Colonic mucosa (tissue), 4 donors: ENCODE measurements around the gene UBAP1. TPM values are rescaled to one million over a fixed set of nuclear protein-coding genes. Genes with fewer than 3 reads are reported as not detected.

Experiments used
- DNase-seq: peaks from one replicate; pipeline ENCODE4 v3.0.0-alpha.2; 2020
- H3K27ac ChIP-seq: fragments of 200-600 bp; one replicate; pipeline ENCODE4 v1.8.0; 2021
- H3K27me3 ChIP-seq: fragments of 200-600 bp; one replicate; pipeline ENCODE4 v1.8.0; 2021
- H3K36me3 ChIP-seq: fragments of 200-600 bp; one replicate; pipeline ENCODE4 v1.8.0; 2021
- H3K4me1 ChIP-seq: fragments of 200-600 bp; one replicate; pipeline ENCODE4 v1.8.0; 2021; ENCODE audit warnings: mild to moderate bottlenecking
- H3K4me3 ChIP-seq: fragments of 200-600 bp; one replicate; pipeline ENCODE4 v1.8.0; 2021
- H3K9ac ChIP-seq, 2 donors: one replicate each; pipeline ENCODE4 v1.7.0; 2013; ENCODE audit warnings: control low read depth in 2 of 2, low read depth in 2 of 2, low read length in 2 of 2
- H3K9me3 ChIP-seq: fragments of 200-600 bp; one replicate; pipeline ENCODE4 v1.8.0; 2021
- CTCF ChIP-seq: fragments of 200-600 bp; IDR thresholded peaks from one replicate; pipeline ENCODE4 v1.8.0; 2022; ENCODE audit warnings: antibody characterized with exemption, mild to moderate bottlenecking
- intact Hi-C: fragments of 100-400 bp; cut with DNase I; formaldehyde crosslinking; loops from one replicate; pipeline ENCODE4 v1.14.1; 2022
- total RNA-seq, 2 donors: library from RNA; stranded (reverse); fragmentation: NEBNext Ultra II Directional in 1 of 2; extraction: Animal tissue kit (Norgen Biotek cat#: 25700) in 1 of 2; gene quantifications; one replicate each; pipeline ENCODE4 v1.2.1, GENCODE V29; 2021
- donor health status: healthy.
- donor health status: DM: no; HTN: no; CAD: no.
- donor health status: DM: no; HTN: no; CAD: no.

The UBAP1 gene
- total RNA-seq, 2 donors from 2014 or later: 32.9 to 45.4 TPM

- H3K27ac ChIP-seq: no peak overlapping the region
These were observed 20.9 kb upstream of the UBAP1 start for GRCh38 chr9:34157898-34158297.

DNA sequence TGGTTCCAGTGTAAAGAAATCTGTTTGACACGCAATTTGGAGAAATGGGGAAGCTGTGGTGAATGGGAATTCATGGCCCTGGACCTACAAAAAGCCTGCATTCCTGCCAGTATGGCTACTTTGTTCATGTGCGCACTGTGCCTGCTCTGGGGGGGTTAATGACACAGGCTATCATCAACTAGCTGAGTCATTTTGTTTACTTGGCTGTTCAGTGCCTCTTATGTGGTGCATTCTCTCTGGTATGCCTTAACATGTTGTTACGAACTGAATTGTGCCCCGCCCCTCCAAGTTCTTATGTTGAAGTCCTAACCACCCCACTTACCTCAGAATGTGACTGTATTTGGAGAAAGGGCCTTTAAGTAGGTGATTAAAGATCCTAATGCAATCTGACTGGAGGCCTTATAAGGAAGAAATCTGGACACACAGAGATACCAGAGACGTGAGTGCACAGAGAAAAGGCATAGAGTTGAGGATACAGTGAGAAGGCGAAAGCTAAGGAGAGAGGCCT, 20.4 kb upstream of the UBAP1 start:
- Histone ChIP-seq H3K4me3 (no peak overlapping the region), H3K9ac (no peak overlapping the region), H3K9me3 (no peaks in the 10 kb centered on the region), H3K4me1 (no peaks in the 10 kb centered on the region), H3K36me3 (no peaks in the 10 kb centered on the region), H3K27me3 (no peaks in the 10 kb centered on the region), H3K27ac (no peak overlapping the region)
- no peak for DNase-seq
- no peak for TF ChIP-seq CTCF
- intact Hi-C loops: loop anchor here (10.0 kb wide), 1 partner anchor 64 kb away; no protein-coding TSS in a partner anchor

More at GRCh38 chr9:34157898-34158297, 20.9 kb upstream of the UBAP1 start:
- no peaks in the 10 kb centered on the region for H3K4me1 ChIP-seq
- no peak overlapping the region for H3K4me3 ChIP-seq
- no peak overlapping the region for H3K9ac ChIP-seq
- DNase-seq: no peak
- intact Hi-C loops: loop anchor here (10.0 kb wide), 1 partner anchor 63 kb away; no protein-coding TSS in a partner anchor
- no peaks in the 10 kb centered on the region for H3K36me3 ChIP-seq
- no peaks in the 10 kb centered on the region for H3K27me3 ChIP-seq
- no peaks in the 10 kb centered on the region for H3K9me3 ChIP-seq
- TF ChIP-seq CTCF: no peak

DNA sequence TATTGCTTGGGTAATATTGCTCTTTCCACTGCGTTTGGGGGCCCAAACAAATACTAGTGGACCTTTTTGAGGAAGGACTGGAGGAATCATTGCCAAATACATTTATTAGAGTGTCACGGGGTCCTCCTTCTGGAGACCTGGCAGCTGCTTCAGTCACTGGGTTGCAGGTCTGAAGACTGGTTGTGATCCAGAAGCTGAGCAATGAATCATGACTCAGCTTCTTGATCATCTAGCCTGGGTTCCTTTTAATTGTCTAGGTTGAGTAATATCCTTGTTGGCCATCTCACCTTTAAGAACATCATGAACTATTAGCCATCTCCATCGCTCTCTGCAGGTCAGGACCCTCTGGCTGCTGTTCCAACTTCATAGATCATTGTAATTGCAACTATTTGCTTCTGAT, 15.4 kb upstream of the UBAP1 start:
- intact Hi-C loops: no loop called here
- H3K9ac ChIP-seq: no peak overlapping the region
- no peaks in the 10 kb centered on the region for H3K27me3 ChIP-seq
- no peaks in the 10 kb centered on the region for H3K9me3 ChIP-seq
- H3K4me3 ChIP-seq: no peak overlapping the region
- H3K36me3 ChIP-seq: no peaks in the 10 kb centered on the region
- no peak overlapping the region for H3K27ac ChIP-seq
- no peak for DNase-seq
- no peaks in the 10 kb centered on the region for H3K4me1 ChIP-seq
- no peak for TF ChIP-seq CTCF

GRCh38 chr9:34169125-34169524, 9.7 kb upstream of the UBAP1 start:
- Histone ChIP-seq H3K4me3 (no peak overlapping the region), H3K27me3 (no peaks in the 10 kb centered on the region), H3K9me3 (no peaks in the 10 kb centered on the region), H3K4me1 (peaks cover 6% of the 10 kb centered on the region), H3K27ac (no peak overlapping the region), H3K36me3 (no peaks in the 10 kb centered on the region), H3K9ac (no peak overlapping the region)
- no peak for TF ChIP-seq CTCF
- intact Hi-C loops: no loop called here
- DNase-seq: no peak

GRCh38 chr9:34170237-34170991, 8.4 kb upstream of the UBAP1 start:
- H3K9me3 ChIP-seq: no peaks in the 10 kb centered on the region
- H3K27me3 ChIP-seq: no peaks in the 10 kb centered on the region
- no peak for TF ChIP-seq CTCF
- no peaks in the 10 kb centered on the region for H3K36me3 ChIP-seq
- intact Hi-C loops: no loop called here
- no peak overlapping the region for H3K27ac ChIP-seq
- no peak overlapping the region for H3K4me3 ChIP-seq
- peaks cover 6% of the 10 kb centered on the region for H3K4me1 ChIP-seq
- no peak overlapping the region for H3K9ac ChIP-seq
- DNase-seq: no peak
